ENCODE data around the gene MTHFD1L.
A peak's percentile ranks its signal among the peaks of the same experiment; 100 is the strongest.

MTHFD1L gene

GRCh38 chr6:151045511-151046222, 180.2 kb downstream of the MTHFD1L start:
- peak; percentile 89 for DNase-seq

DNA sequence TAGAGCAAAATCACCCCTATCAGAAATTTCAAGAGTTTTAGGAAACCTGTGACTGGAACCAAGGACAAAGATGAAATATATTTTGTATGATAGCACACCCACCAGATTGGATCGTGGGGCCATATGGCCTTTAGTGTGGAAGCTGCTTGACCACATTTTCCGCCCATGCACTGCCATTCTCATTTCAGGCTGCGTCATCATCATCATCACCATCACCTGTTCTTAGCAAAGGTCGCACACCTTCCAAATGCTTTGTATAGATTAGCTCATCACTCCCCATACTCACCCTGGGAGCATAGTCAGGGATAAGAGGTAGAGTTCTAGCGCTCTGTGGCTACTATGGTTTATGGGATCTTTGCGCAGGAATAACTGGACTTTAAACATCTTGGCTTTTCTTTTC, 185.7 kb downstream of the MTHFD1L start:
- DNase-seq: no peak

DNA sequence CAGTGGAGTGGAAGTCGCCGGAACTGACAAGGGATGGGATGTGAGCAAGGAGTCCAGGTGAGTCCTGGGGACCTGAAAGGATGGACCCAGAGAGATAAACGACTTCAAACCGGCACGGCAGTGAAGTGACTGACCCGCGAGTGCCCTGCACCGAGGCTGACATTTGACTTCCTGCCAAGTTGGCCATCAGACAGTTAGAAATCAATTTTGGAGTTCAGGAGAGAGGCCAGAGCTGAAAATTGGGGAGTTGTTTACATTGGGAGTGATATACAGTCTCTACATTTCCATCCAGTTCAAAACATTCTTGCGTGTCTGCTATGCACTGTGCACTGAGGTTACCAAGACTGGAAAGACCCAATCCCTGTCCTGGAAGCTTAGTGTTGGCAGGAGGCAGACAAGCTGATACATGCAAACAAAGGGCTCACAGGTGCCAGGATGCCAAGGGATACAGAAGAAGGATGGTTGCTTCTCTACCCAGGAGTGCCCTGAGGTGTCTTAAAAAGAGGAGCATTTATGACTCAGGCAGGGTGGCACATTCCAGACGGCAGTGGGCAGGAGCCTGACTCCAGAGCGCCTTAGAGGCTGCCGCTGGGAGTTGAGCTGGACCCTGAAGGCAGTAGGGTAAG, 186.6 kb downstream of the MTHFD1L start:
- no peak for DNase-seq

DNA sequence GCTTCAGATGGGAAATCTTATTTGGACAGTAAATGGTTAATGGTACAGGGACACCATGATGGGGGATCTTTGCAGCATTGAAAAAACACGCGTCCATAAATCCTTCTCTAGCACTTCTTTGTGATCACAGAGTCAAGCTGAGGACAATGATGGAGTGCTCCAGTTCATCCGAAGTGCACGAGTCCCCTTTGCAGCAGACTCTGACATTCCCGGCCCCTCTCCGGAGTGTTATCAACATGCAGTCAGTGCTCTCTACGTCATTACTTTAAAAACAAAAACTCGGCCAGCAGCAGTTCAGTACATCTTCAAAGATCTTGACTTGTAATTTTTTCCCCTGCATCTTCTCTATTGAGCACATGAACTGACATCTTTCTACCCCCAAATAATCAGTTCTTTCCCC, 188.8 kb downstream of the MTHFD1L start:
- DNase-seq: no peak

GRCh38 chr6:151056230-151056907, 190.9 kb downstream of the MTHFD1L start:
- no peak for DNase-seq

DNA sequence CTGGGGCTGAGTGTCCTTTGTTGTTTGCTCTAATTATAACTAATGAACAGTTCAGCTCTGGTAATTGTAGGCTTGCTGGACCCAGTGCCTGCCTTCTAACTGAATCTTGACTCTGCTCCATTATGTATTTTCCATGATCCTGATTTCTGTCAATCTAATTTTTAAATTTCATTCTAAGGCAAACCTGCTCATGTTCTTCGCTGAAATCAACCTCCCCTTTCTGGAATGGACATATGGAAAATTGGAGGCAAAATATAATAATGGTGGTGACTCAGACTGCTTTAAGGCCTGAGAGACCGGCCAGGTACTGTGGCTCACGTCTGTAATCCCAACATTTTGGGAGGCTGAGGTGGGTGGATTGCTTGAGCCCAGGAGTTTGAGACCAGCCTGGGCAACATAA, 191.6 kb downstream of the MTHFD1L start:
- DNase-seq: no peak

DNA sequence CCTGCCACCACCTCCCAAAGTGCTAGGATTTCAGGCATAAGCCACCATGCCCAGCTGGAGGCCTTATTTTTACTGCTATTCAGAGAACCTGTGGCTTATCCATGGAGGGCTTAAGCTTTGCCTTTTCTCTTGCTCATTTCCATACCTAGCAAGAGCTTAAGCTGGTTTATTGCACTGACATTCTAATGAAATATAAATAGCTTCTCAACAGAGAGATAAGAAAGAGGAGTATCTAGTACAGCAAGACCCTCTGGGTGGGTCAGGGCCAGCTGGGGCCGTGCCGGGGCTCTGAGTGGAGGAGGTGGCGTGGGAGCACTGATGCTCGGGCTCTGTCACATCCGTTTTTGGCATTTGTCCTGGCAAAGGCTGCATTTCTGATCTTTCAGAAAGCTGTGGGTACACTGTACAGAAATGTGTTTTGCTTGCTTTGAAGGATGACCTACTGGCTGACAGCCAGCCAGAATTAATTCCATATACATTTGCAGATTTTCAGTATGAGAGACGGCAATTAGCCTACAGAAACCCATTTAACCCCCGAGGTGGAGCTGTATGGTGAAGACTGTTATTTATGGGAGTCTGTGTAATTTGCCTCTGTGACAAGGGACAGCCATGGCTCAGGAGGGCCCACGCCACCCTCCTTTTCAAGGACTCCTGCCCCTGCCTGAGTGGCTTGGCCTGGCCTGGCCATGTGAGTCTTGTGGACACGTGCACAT, 192.7 kb downstream of the MTHFD1L start:
- DNase-seq: no peak

DNA sequence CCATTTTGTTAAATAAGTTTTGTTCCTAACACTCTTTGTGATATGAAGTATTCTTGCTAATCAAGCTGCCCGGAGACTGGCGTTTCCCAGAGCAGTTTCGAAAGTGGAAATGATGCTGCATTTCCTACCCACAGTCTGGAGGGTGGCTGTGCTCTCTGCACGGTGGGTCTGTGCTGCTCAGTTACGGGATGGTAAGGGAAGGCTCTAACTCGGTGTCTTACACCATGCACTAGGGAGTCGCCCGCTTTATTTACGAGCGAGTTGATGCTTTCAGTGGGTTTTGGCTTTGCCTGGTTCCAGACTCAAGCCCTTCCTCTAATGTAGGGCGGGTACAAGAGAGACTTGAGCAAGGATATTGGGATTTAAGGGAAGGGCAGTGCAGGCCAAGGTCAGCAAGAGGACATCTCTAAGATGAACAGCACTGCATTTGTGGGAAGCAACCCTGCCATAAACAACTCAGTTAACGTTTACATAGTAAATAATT, 194.2 kb downstream of the MTHFD1L start:
- DNase-seq: no peak

GRCh38 chr6:151060096-151060765, 194.7 kb downstream of the MTHFD1L start:
- DNase-seq: peak; percentile 95

GRCh38 chr6:151060766-151061531, 195.4 kb downstream of the MTHFD1L start:
- DNase-seq: no peak

GRCh38 chr6:151063352-151063751, 197.8 kb downstream of the MTHFD1L start:
- DNase-seq: peak; percentile 73

- no peak for DNase-seq
Measured at GRCh38 chr6:151063842-151064647, 198.5 kb downstream of the MTHFD1L start.

DNA sequence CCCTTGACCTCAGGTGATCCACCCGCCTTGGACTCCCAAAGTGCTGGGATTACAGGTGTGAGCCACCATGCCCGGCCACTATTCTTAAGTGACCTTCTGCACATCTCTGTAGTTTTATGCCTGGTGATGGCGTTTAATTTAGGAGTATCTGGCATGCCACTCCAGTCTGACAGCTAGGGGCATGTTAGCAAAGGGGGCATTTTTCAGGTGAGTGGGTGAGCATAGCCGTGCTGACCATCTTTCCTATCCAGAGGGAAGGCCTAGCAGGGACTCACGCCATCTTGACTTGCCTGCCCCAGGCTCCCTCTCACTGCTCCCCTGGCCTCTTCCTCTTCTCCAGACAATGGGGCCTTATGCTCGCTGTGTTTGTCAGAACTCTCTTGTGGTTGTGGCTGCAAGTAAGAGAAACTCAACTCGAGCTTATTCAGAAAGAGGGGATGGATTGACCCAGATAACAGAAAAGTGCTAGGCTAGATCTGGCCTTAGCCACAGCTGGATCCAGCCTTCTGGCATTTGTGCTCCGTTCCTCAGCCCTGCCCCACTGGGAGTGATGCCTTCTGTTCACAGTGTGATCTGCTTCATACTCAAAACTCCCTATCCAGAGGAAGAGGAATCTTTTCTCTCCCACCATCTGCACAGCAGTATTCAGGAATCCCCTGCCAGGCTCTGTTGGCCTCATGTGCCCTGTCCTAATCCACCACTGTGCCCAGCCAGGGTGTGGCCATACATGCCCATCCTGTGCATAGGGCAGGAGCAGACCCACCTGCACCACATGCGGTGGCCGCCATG, 199.7 kb downstream of the MTHFD1L start:
- no peak for DNase-seq

DNA sequence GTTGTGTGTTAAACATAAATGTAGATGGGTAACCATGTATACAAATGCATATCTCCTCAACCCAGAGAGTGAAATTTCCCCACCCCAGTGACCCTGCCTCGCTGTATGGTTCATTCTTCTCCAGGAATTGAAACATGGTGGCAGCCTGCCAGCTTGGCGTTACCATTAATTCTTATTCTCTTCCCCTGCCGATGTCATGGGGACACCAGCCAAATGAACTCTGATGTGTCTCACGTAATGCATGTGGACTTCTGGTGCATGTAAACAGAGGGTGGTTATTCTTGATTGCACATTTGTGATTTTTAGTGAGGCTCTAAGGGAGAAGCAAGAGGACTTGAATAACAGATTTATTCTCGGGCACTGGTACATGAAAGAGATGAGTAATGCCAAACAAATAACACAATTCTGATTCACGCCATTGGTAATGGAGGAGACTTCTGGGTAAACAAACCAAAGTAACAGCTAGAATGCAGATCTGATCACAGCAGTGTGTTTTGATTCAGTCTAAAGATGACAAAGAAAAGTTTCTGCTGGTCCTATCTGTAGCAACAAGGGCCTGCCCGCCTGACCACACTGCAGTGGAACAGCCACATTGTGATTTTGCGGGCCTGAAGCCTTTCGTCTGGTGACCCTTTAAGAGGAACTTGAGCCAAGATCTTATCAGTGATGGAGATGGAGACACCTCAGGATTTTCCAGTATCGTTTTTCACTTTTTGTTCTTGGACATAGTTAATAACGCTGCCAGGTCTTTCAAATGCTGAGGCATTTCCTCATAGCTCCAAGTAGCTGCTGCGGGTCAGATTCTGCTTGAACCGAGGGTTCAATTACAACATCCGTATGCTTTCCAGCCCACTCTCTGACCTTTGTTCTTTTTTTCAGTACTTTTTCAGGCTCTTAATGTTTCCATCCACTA, 202.4 kb downstream of the MTHFD1L start:
- peak; percentile 95 for DNase-seq

GRCh38 chr6:151068761-151069312, 203.3 kb downstream of the MTHFD1L start:
- peak; percentile 85 for DNase-seq

GRCh38 chr6:151069641-151070040, 204.1 kb downstream of the MTHFD1L start:
- no peak for DNase-seq

DNA sequence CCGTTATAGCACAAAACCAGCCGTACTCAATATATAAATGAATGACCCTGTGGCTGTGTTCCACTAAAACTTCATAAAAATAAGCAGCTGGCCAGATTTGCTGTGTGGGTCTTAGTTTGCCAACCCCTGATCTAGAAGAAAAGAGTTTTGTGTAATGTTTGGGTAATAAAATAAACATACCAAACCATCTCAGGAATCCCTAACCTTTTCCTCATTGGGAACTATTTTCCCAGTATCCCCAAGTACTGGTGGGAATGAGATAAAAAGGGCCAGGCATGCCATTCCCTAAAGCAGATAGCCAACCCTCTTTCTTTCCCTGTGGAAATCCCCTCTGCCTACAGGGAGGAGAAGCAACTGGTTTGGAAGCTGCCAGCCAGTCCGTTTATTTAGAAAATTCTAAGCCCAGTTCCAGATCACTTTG, 205.1 kb downstream of the MTHFD1L start:
- peak; percentile 69 for DNase-seq

GRCh38 chr6:151071295-151071694, 205.8 kb downstream of the MTHFD1L start:
- peak; percentile 83 for DNase-seq

DNA sequence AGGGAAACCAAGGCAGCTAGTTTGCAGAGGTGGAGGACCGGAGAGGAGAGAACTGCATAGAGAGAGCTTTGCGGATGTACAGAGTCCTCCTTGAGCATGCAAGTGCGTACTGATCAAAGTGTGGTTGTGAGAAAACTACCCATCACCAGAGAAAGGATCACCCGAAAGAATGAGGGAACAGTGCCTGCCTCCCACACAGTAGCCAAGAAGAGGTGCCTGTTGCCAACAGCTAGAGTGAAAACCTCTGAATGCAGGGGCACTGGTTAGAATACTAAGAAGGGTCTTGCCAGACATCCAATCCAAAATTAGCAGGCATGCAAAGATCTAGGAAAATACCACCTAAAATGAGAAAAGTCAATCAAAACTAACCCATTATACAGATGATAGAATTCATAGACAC, 207.6 kb downstream of the MTHFD1L start:
- no peak for DNase-seq
